GM11168 (cell line): ENCODE data around the gene GTF3C6.
"Not testable (repeated sequence)": the region's sequence is repeated elsewhere in the genome, so short reads cannot be mapped to it uniquely, and the experiment has no call there.

Experiments
- in situ Hi-C: fragments of 300-500 bp; cut with MboI; formaldehyde crosslinking; loops from one replicate; pipeline ENCODE4 v1.12.0; 2022; ENCODE audit warnings: low sequenced_read_pairs; ENCODE audit not compliant: unreplicated experiment

Gene GTF3C6

GRCh38 chr6:110971468-110971867 is 13.0 kb downstream of the GTF3C6 start:
- in situ Hi-C loops = no loop called here

GRCh38 chr6:110976575-110976974 is 18.1 kb downstream of the GTF3C6 start:
- in situ Hi-C loops = no loop called here

GRCh38 chr6:110979565-110980101 is 21.1 kb downstream of the GTF3C6 start:
- in situ Hi-C loops = no loop called here

GRCh38 chr6:110980227-110980626 is 21.7 kb downstream of the GTF3C6 start:
- in situ Hi-C loops = no loop called here

- in situ Hi-C loops = no loop called here
Observed at GRCh38 chr6:110980648-110981047, 22.1 kb downstream of the GTF3C6 start.

- in situ Hi-C loops = no loop called here
Observed at GRCh38 chr6:110981202-110981600, 22.7 kb downstream of the GTF3C6 start.

- in situ Hi-C loops = no loop called here
Observed at GRCh38 chr6:110990840-110991576, 32.5 kb downstream of the GTF3C6 start.

GRCh38 chr6:110996691-110997090 is 38.2 kb downstream of the GTF3C6 start:
- in situ Hi-C loops = no loop called here

- in situ Hi-C loops = no loop called here
Observed at GRCh38 chr6:110999634-111000270, 41.2 kb downstream of the GTF3C6 start.

- in situ Hi-C loops = no loop called here
Observed at GRCh38 chr6:111002350-111002749, 43.8 kb downstream of the GTF3C6 start.

GRCh38 chr6:111011360-111012142 is 53.0 kb downstream of the GTF3C6 start:
- in situ Hi-C loops = no loop called here

GRCh38 chr6:111012143-111012452 is 53.6 kb downstream of the GTF3C6 start:
- in situ Hi-C loops = no loop called here

- in situ Hi-C loops = not testable (repeated sequence)
Observed at GRCh38 chr6:111012520-111012919, 54.0 kb downstream of the GTF3C6 start.

GRCh38 chr6:111013144-111013915 is 54.8 kb downstream of the GTF3C6 start:
- in situ Hi-C loops = no loop called here

- in situ Hi-C loops = no loop called here
Observed at GRCh38 chr6:111015389-111016124, 57.1 kb downstream of the GTF3C6 start.

GRCh38 chr6:111017241-111017640 is 58.7 kb downstream of the GTF3C6 start:
- in situ Hi-C loops = not testable (repeated sequence)
